Stimulated activated CD8-positive, alpha-beta memory T cell treated with anti-CD3 and anti-CD28 coated beads, Interleukin-4, amount 100 ng/mL, for 1 hour (primary cell): Measurements from ENCODE around the gene CPED1.
"Not testable (repeated sequence)": the region's sequence is repeated elsewhere in the genome, so short reads cannot be mapped to it uniquely, and the experiment has no call there.

Source experiments
- DNase-seq, 2 donors: peaks; one replicate each; pipeline ENCODE4 v3.0.0-alpha.2; 2020; ENCODE audit warnings: low read depth in 2 of 2, low spot score in 1 of 2

The CPED1 gene

DNA sequence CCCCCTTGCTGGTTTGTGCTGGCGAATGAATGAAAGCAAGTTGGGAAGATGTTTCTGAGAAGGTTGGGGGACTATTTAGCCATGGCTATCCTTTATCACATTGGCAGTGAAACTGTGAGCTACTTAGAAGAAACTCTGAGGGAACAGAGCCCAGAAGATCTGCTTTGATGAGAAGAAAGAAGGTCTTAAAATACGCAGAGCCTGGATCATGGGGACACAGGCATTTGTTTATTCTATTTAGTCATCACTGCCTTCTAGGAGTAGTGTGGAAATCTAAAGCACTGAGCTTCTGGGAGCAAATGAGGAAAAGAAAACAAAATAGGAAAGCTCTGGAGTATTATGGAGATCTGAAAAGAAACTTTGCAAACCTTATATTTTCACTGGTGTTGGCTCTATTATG is 28.5 kb downstream of the CPED1 start:
- no peak for DNase-seq

DNA sequence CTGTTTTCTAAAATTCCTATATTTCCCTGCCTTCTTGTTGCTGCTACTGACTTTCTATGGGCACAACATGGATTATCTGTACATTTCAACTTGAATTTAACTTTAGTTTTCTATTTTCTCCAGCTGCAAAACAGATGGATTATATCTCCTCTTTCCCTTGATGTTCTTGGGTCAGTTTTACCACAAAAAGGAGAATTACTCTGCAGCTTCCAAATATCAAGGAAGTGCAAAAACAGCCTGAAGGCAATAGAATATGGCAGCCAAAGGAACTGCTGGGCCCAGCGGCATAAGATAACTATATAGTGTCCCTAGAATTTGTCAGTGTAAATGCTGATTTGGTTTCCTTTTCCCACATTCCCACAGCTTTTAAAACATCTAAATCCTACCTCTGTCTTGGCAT is 29.1 kb downstream of the CPED1 start:
- DNase-seq = no peak

GRCh38 chr7:121019018-121019417 is 30.5 kb downstream of the CPED1 start:
- DNase-seq = no peak

- no peak for DNase-seq
Observed at GRCh38 chr7:121020249-121020988, 31.9 kb downstream of the CPED1 start.

GRCh38 chr7:121020989-121021969 is 32.8 kb downstream of the CPED1 start:
- DNase-seq = no peak

- DNase-seq = no peak
Observed at GRCh38 chr7:121023194-121023593, 34.7 kb downstream of the CPED1 start.

DNA sequence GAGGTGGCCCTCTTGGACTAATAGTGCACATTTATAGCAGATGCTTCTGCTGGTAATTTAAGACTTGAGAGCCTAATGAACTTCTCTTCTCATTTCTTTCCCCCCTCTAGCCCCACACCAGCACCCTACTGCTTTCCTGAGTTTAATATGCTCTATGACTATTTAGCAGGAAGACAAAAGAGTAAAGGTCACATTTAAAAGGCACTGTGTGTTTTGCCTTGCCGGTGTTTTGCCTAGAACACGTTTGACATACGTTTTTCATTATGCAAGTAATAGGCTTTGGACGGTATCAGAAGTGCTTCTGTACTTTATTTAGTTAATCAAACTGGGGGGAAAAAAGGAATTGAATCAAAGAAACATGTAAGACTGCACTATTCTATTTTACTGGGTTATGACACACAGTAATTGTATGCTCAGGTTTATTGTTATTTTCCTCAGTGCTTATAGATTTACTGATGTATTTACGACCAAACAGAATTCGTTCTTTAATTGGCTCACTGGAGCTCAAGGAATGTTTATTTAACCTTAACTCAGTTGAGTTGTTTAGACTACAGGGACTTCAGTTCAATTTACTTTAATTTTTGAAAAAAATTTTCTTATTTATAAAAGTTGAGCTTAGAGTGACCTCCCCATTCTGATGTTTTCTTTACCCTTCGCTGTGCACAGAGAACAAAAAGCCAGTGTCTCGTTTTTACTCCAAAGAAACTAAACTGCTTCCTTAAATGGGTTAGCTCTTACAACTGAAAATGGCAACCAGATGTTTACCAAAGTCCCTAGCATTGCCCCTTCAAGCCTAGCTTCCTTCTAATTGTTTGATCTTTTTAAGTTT is 35.4 kb downstream of the CPED1 start:
- no peak for DNase-seq

GRCh38 chr7:121024611-121025010 is 36.1 kb downstream of the CPED1 start:
- no peak for DNase-seq

- no peak for DNase-seq
Observed at GRCh38 chr7:121026159-121026558, 37.6 kb downstream of the CPED1 start.

DNA sequence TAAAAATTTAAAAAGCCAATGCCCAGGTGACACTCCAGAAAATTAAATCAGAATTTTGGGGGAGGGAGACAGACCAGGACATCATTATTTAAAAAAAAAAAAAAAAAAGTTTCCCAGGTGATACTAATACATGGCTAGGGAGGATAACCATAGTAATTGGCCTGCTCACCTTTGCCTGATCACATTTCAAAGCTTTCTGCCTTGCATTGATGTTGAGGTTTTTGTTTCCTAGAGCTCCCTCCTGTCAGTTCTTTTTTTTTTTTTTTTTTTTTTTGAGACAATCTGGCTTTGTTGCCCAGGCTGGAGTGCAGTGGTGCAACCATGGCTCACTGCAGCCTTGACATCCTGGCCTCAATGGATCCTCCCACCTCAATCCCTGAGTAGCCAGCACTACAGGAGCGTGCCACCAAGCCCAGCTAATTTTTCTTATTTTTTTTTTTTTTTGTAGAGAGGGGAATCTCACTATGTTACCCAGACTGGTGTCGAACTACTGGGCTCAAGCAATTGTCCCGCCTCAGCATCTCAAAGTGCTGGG is 38.1 kb downstream of the CPED1 start:
- DNase-seq = no peak

- DNase-seq = no peak
Observed at GRCh38 chr7:121027761-121028669, 39.5 kb downstream of the CPED1 start.

DNA sequence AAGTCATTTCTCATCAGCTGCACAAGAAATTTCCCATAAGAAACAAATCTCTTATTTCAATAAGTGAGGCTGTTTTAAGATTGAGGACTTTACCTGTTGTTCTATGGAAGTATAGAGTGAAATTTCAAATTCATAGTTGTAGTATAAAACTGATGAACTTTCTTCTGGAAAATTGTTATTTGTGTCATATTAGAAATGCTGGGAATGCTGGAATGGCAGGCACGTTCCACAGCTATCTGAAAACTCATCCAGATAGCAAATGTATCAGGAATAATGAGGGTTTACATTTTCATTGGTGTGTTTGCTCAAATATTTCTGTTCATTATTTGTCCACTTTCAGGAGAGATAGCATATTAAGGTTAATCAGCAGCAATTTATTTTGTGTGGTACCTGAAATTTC is 40.8 kb downstream of the CPED1 start:
- DNase-seq = no peak

DNA sequence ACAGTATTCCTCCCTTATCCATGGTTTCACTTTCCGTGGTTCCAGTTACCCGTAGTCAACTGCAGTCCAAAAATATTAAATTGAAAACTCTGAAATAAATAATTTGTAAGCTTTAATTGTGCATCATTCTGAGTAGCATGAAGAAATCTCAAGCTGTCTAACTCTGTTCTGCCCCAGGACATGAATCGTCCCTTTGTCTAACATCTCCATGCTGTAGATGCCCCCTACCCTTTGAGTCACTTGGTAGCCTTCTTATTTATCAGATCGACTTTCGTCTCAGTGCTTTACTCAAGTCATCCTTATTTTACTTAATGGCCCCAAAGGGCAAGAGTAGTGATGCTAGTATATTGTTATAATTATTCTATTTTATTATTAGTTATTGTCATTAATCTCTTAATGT is 41.8 kb downstream of the CPED1 start:
- no peak for DNase-seq

- no peak for DNase-seq
Observed at GRCh38 chr7:121032645-121033460, 44.3 kb downstream of the CPED1 start.

DNA sequence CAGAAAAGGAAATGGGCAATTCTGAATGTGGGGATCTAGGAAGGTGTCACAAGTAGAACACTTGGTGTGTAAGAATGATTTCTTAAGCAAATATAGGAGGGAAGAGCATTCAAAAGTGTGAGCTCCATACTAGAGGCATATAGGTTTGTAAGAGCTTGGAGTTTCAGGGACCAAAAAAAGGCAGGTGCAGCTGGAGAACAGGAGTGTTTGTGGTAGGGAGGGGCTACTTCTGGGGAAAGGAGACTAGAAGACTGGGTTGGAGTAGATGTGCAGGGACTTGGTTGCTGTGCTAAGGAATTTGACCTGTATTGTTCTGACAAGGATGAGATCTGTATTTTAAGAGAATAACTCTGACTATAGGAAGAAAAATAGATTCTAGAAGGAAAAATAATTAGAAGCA is 46.4 kb downstream of the CPED1 start:
- DNase-seq = no peak

DNA sequence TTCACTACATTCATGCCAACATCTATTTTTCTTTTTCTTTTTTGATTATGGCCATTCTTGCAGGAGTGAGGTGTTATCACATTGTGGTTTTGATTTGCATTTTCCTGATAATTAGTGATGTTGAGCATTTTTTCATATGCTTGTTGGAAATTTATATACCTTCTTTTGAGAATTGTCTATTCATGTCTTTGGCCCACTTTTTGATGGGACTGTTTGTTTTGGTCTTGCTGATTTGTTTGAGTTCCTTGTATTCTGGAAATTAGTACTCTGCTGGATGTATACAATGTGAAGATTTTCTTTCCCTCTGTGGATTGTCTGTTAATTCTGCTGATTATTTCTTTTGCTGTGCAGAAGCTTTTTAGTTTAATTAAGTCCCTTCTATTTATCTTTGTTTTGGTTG is 48.3 kb downstream of the CPED1 start:
- not testable (repeated sequence) for DNase-seq

DNA sequence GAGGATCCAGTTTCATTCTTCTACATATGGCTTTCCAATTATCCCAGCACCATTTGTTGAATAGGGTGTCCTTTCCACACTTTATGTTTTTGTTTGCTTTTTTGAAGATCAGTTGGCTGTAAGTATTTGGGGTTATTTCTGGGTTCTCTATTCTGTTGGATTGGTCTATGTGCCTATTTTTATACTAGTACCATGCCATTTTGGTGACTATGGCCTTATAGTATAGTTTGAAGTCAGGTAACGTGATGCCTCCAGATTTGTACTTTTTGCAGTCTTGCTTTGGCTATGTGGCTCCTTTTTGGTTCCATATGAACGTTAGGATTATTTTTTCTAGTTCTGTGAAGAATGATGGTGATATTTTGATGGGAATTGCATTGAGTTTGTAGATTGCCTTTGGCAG is 48.8 kb downstream of the CPED1 start:
- not testable (repeated sequence) for DNase-seq

- no peak for DNase-seq
Observed at GRCh38 chr7:121037957-121038716, 49.6 kb downstream of the CPED1 start.
